ENCODE results near the gene ZNF777. TPM values are rescaled to one million over a fixed set of nuclear protein-coding genes. Genes with fewer than 3 reads are reported as not detected.

The ZNF777 gene
- polyA plus RNA-seq, 1 experiment = 4.4 TPM

DNA sequence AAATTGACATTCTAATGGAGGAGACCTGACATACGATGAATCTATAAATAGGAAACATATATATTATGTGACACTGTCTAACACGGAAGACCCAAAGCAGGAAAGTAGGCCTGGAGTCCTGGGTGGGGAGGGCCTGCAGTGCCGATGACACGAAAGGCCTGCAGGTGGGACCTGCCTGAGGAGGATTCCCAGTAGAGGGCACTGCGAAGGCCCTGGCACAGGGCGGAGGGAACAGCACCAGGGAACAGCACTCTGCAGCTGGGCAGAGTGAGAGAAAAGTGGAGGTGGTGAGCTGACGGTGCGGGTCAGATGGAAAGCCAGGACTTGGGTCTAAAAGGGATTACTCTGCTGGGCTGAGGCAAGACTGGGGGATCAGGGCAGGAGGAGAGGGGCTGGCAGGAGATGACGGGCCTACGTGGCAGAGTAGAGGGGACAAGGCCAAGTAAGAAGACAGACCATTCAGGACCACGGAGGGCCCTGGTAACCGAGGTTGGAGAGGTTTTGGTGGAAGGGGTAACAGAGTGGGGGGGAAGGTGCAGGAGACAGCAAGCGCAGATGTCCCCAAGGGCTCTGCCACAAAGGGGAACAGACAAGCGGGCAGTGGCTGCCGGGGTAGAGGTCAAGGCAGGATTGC is 28.6 kb upstream of the ZNF777 start:
- TF ChIP-seq, protein P1, sequence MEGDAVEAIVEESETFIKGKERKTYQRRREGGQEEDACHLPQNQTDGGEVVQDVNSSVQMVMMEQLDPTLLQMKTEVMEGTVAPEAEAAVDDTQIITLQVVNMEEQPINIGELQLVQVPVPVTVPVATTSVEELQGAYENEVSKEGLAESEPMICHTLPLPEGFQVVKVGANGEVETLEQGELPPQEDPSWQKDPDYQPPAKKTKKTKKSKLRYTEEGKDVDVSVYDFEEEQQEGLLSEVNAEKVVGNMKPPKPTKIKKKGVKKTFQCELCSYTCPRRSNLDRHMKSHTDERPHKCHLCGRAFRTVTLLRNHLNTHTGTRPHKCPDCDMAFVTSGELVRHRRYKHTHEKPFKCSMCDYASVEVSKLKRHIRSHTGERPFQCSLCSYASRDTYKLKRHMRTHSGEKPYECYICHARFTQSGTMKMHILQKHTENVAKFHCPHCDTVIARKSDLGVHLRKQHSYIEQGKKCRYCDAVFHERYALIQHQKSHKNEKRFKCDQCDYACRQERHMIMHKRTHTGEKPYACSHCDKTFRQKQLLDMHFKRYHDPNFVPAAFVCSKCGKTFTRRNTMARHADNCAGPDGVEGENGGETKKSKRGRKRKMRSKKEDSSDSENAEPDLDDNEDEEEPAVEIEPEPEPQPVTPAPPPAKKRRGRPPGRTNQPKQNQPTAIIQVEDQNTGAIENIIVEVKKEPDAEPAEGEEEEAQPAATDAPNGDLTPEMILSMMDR (IDR thresholded peaks at IDR 0.05; ENCODE audit: insufficient read depth, low read depth, low read length) = peak; percentile 20; the same call in 1 of the 2 replicates

DNA sequence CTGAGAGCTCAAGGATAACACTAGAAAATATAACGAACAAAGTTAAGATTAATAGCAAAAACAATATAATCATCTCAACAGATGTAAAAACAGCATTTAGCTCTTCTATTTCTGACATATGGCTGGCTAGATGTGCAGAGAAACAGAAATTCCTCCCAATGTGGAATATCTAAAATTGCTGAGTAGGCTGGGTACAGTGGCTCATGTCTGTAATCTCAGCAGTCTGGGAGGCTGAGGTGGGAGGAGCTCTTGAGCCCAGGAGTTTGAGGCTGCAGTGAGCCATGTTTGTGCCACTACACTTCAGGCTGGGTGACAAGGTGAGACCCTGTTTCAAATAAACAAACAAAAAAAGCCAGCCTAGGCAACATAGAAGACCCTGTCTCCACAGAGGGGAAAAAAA is 18.7 kb upstream of the ZNF777 start:
- Histone ChIP-seq H3K4me3 (ENCODE audit: low read depth, low read length) (no peak overlapping the region), H3K36me3 (ENCODE audit: control insufficient read depth, insufficient read depth, low read length) (peaks cover 21% of the 10 kb centered on the region), H3K27me3 (ENCODE audit: control insufficient read depth, insufficient read depth, low read length) (no peaks in the 10 kb centered on the region)
- TF ChIP-seq, protein P1 (IDR thresholded peaks at IDR 0.05; ENCODE audit: insufficient read depth, low read depth, low read length) = no peak
- ChIA-PET POLR2A (no interaction called here), CTCF (interaction anchor here (0.9 to 1.4 kb wide), 4 partner anchors 9 to 56 kb away, joined by 3 to 8 read pairs (median 4); no protein-coding TSS in a partner anchor)
- no peak for DNase-seq (ENCODE audit: low read depth)

More for the DNA sequence above, 28.6 kb upstream of the ZNF777 start:
- Histone ChIP-seq H3K36me3 (ENCODE audit: control insufficient read depth, insufficient read depth, low read length) (peaks cover 36% of the 10 kb centered on the region), H3K27me3 (ENCODE audit: control insufficient read depth, insufficient read depth, low read length) (no peaks in the 10 kb centered on the region), H3K4me3 (ENCODE audit: low read depth, low read length) (no peak overlapping the region)
- no peak for DNase-seq (ENCODE audit: low read depth)
- ChIA-PET POLR2A (no interaction called here), CTCF (interaction anchor here (1.0 kb wide), 1 partner anchor 9 kb away, joined by 8 read pairs; no protein-coding TSS in a partner anchor)

DNA sequence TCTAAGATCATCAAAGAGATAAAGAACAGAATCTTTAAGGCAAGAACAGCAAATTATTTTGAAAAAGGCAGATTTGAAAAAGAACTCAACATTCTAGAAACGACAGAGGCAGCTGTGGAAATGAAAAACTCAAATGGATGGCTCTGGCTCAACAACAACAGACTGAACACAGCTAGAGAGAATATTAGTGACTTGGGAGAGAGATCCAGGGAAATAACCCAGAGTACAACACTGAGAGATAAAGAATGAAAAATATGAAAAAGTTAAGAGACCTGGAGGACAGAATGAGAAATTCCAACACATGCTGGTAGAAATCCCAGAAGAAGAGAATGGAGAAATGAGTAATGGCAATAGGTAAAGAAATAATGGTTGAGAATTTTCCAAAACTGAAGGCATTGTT is 17.9 kb upstream of the ZNF777 start:
- TF ChIP-seq, protein P1 (IDR thresholded peaks at IDR 0.05; ENCODE audit: insufficient read depth, low read depth, low read length) = no peak
- ChIA-PET POLR2A (no interaction called here), CTCF (interaction anchor here (1.4 kb wide), 1 partner anchor 55 kb away, joined by 3 read pairs; no protein-coding TSS in a partner anchor)
- H3K27me3 ChIP-seq (ENCODE audit: control insufficient read depth, insufficient read depth, low read length) = no peaks in the 10 kb centered on the region
- no peak for DNase-seq (ENCODE audit: low read depth)
- H3K4me3 ChIP-seq (ENCODE audit: low read depth, low read length) = no peak overlapping the region
- peaks cover 25% of the 10 kb centered on the region for H3K36me3 ChIP-seq (ENCODE audit: control insufficient read depth, insufficient read depth, low read length)

DNA sequence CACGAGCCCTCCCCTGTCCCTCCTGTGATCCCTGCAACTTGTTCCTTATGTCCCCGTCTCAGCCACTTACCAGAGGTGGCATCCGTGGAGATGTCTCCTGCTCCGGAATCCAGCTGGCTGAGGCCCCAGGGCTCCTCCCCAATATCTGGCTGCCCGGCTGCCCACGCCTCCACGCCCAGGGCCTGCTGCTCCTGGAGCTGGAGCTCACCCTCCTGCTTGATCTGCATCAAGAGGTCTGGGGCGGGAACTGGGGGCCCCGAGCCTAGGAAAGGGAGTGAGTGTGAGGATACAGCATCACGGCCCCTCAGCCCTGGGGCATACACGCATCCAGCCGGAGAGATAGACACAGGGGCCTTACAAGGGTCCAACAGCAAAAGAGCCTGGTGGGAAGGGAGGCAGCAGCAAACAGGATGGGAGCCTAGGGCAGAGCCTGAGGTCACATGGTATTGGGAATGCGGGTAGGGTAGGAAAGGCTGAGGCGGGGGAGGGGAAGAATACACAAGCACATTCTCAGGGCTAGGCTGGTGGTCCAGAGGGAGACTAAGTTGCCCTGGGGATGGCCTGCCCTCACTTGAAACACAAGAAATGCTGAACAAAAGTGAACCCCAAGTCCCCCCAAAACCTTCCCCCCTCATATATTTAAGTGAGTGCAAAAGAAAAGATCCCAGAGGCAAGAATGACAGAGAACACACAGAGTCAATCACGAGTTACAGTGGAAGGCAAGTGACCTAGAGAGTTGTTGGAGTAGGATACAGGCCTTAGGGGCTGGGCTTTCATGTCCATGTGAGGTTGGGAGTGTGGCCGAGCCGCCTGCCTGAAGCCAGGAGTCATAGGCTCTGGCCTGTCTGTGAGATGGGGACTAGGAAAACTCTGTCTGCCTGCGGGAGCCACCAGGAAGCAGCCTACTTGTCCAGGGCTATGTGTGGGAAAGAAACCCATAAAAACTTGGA is 16.9 kb upstream of the ZNF777 start:
- Histone ChIP-seq H3K4me3 (ENCODE audit: low read depth, low read length) (no peak overlapping the region), H3K27me3 (ENCODE audit: control insufficient read depth, insufficient read depth, low read length) (no peaks in the 10 kb centered on the region), H3K36me3 (ENCODE audit: control insufficient read depth, insufficient read depth, low read length) (peaks cover 32% of the 10 kb centered on the region)
- no peak for DNase-seq (ENCODE audit: low read depth)
- POLR2A ChIA-PET = no interaction called here
- CTCF ChIA-PET = no interaction called here
- TF ChIP-seq, protein P1 (IDR thresholded peaks at IDR 0.05; ENCODE audit: insufficient read depth, low read depth, low read length) = no peak

DNA sequence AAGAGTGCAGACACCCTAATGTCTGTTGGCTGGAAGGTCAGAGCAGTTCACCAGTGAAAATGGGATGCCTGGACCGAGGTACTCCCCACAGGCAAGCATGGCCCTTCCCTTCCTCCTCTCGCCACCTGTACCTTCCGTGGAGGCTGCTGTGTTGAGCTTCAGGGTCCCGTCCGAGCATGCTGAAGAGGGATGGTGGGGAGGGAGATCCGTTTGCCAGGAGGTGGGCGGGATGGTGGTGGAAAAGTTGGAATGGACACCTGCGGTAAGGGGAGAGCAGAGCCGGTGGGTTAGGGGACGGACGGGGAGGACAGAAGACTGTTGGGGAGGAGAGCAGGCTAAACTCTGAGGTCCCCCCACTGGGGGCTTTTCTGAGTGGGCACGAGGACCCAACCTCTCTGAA is 15.9 kb upstream of the ZNF777 start:
- TF ChIP-seq, protein P1 (IDR thresholded peaks at IDR 0.05; ENCODE audit: insufficient read depth, low read depth, low read length) = no peak
- Histone ChIP-seq H3K4me3 (ENCODE audit: low read depth, low read length) (no peak overlapping the region), H3K36me3 (ENCODE audit: control insufficient read depth, insufficient read depth, low read length) (peaks cover 32% of the 10 kb centered on the region), H3K27me3 (ENCODE audit: control insufficient read depth, insufficient read depth, low read length) (no peaks in the 10 kb centered on the region)
- no peak for DNase-seq (ENCODE audit: low read depth)
- CTCF ChIA-PET = interaction anchor here (0.9 kb wide), 1 partner anchor 19 kb away, joined by 3 read pairs; no protein-coding TSS in a partner anchor
- POLR2A ChIA-PET = no interaction called here
